ENCODE measurements around the gene RAB15.

Gene RAB15

DNA sequence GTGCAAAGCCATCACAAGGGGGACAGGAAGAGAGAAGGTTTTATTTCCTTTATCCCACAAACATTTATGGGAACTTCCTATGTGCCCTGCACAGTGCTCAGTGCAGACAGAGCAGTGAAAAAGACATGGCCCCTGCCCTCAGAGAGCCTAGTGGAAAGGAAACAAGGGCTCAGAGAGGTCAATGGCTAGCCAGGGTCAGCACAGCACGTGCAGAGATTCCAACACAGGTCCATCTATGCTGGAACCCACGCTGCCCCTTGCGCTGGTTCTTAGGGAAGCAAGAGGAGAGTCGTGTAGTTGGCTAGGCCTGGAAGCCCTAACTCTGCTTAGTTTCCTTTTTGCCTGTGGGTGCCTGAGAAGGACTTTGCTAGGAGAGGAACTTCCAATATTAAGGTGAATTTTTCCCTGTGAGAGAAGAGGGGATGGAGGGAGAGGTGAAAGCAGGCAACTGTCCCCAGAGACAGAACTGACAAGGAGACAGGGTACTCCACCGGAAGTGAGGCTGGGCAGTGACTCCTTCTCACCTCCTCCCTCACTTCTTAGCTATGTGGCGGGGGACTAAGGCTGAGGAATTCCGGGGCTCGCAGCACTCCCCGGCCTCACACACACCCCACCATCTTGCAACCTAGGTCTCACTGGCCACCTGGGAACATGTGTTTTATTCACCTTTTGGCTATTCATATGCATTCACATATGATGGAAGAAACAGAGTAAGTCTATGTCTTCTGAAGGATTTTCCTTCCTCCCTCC is 17.5 kb downstream of the RAB15 start:
- DNase-seq, result no peak

DNA sequence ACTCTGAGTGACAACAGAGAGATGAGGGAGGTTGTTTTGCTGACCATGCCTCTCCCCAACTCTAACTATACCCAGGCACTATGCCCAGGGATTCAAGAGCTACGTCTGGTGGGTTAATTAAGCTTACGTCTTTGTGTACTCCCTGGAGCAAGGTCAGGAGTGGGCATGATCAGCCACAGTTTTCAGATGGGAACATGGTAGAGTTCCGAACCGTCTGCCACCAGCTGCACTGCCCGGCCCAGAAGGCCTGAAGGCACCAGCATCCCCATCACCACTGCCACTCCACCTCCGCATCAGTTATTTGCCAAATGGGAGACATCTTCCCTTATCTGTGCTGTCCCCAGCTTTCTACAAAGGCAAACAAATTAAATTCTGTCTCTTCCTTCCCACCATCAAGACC is 18.5 kb downstream of the RAB15 start:
- no peak for DNase-seq

DNA sequence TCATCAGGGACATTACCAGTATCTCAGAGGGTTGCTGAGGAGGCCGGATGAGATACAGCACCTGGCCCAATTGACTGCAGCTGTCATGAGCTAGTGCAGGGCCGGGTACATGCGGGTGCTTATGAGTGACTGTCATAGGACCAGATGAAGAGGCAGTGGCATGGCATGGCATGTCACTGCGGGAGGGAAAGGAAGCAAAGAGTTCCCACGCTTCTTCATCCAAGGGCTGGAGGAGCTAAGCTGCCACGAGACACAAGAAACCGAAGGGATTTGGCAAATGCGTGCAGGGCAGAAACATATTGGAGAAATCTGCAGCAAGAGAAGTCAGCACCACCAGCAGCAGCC is 18.9 kb downstream of the RAB15 start:
- DNase-seq, result no peak

GRCh38 chr14:64952598-64953309 is 19.4 kb downstream of the RAB15 start:
- DNase-seq, result no peak

DNA sequence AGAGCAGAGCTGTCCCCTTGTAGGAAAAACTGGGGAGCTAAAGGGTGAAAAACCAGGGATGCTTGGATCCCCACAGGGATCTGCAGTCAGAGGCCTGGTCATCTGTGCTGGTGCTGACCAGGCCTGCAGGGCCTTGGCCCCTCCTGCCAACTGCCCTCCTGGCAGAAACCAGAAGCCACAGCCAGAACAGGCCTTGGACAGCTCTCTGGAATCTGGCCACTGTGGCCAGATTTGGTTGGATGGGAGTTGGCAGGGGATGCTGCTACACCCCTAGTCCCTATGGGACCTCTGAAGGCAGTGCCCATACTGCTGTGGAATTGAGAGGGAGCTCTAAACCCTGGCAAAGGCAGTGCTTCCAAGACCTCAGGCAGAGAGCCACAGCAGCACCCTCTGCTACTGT is 20.4 kb downstream of the RAB15 start:
- DNase-seq, result no peak

DNA sequence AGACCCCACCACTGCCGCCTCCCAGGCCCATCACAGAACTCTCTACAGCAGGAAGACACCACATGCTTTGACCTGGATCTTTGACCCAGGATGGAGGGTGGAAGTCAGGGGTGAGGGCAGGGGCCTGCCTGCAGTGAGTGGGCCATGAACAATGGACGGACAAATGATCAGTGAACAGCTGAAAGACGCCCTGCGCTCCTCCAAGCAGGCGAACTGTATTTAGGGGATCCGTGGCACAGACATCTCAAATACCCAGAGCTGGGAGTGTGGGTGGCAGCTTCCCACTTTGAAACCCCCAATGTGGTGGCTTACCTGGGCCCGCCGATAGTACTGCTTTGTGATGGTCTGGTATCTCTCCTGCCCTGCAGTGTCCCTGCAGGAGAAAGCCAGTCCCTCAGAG is 20.8 kb downstream of the RAB15 start:
- no peak for DNase-seq

DNA sequence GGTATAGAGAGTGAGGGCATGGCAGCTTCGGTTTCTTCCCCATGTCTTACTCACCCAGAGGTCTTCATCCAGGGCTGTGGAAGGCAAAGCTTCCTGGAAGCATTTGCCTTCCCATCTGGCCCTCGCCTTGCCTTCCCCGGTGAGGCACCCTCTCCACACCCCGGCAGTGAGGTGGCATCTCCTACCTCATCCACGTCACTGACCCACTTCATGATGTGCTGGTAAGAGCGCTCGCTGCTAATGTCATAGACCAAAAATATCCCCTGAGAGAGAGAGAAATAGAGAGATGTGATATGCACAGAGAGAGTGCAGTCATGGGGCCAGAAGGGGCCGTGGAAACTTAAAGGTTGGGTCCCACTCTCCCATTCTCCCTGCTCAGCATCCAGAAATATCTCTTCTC is 21.2 kb downstream of the RAB15 start:
- DNase-seq, result no peak

DNA sequence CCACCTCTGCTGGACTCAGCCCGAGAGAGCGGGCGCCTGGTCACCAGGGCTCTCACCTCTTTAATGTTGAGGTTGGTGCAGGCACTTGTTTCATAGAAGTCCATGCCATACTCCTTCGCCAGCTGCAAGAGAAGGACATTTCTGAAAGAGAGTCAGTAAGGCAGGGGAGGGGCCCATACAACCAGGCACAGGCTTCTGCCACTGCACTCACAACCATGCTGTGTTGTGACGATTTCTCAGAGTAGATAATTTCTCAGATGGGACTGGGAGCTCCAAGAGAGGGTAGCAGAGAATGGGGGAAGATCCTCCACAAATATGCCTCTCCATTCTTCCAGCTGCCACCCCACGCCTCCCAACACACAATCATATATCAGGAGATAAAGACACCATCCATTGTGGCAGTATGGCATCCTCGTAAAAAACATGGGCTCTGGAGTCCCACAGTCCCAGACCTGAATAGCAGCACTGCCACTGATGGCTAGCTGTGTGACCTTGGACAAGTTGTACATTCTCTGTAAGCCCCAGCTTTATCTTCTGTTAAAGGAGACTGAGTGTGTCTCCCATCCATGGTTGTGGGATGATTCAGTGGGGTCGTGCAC is 23.4 kb downstream of the RAB15 start:
- no peak for DNase-seq

- DNase-seq, result no peak
Observed at GRCh38 chr14:64947710-64948611, 24.2 kb downstream of the RAB15 start.

- DNase-seq, result no peak
Observed at GRCh38 chr14:64946310-64947045, 25.7 kb downstream of the RAB15 start.

- no peak for DNase-seq
Observed at GRCh38 chr14:64945431-64946178, 26.5 kb downstream of the RAB15 start.

- no peak for DNase-seq
Observed at GRCh38 chr14:64944861-64945260, 27.3 kb downstream of the RAB15 start.

DNA sequence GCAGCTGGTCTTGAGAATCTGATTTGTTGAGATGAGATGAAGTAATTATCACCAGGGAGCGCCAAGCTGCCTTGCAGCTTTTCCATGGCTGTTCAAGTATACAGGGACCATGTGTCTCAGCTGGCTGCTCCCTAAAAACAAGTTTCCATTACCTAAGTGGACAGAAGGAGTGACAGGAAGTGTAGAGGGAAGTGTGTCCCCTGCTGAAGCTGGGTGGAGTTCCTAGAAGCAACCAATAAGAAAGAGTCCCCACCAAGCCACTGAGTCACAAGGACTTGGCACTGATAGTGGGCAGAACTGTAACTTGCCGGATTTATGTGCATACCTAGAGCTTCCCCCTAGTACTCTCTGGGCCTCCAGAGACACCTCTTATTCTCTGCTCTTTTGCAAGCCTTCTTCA is 28.1 kb downstream of the RAB15 start:
- DNase-seq, result no peak

DNA sequence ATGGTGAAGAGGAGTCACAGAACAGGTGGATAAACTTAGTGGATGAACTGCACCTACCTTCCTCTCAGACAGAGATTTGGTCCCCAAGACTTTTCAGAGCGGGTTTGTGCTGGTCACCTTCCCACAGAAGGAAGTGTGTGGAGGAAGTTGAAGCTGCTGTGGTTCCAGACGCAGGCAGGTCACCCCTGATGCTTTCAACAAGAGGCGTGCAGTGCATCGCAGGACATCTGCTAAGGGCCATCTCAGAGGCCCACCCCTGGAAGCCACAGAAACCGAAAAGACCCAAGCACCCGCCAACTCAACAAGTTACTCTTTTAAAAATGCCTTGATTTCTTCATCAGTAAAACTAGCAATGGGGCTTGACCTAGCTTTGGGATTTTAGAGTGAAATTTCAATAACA is 28.6 kb downstream of the RAB15 start:
- peak; percentile 7 for DNase-seq

DNA sequence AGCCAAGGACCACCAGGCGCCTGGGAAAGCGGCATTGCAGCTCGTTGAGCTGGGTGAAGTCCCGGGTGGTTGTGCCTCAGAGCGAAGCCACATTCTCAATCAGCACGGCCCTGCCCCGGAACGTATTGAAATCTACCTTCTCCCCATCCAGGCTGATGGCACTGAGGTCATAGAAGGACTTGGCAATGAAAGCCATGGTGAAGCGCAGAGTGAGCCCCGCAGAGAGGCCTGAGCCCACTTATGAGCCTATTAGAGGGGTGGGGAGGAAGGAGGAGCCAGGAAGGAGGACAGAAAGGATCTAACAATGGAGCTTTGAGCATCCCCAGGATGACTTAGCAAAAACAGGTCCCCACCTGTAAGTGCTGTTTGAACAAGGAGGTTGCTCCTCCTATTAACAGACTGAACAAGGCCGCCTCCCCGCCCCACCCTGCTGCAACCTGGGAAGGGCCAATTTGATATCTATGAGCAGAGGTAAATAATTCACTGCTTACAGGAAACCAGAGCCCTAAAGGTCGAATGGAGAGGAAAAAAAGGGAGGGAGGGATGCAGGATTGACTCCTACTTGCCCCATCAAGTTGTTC is 29.5 kb downstream of the RAB15 start, which contains the start of gene GPX2:
GPX2 (minus strand) TSS at position 215 of the 581 bp plus-strand sequence; CDS start at position 196, 19 bp downstream.
- no peak for DNase-seq

DNA sequence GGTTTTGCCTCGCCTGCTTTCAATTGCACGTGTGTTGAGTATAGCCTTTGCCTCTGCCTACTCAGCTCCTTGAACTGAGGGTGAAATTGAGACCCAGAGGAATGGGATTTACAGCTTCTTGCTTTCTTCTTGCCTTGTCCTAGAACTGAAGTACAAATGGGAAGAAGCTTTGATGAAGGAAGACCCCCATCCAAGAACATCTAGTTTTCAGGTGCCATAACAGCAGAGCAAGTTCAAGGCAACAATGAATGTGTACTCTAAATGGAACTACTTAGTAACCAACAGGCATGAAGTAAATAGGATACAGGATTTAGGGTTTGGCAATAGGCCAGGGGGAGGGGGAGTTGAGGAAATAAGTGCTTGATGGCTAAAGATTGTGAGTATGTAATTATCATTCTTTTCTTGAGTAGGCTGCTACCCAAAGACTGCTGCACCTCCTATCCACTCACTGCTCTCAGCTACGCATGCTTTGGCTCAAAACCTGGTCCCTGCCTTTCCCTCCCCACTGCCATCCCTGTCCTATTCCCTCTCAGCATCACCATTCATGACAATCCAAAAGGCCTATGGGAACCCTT is 31.7 kb downstream of the RAB15 start:
- DNase-seq, result no peak

DNA sequence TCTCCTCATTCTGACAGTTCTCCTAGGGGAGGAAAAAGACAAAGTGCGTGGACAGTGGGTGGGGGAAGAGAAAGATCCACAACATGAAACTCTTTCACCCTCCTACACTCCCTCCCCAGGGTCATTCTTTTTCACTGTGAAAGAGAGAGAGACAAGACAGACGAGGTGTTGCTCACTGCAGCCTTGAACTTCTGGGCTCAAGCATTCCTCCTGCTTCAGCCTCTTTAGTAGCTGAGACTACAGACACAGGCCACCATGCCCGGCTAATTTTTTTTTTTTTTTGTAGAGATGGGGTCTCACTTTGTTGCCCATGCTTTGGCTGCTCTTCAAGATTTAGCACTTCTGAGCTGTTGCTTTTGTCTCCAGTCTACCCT is 32.3 kb downstream of the RAB15 start:
- DNase-seq, result no peak

GRCh38 chr14:64938972-64939816 is 32.9 kb downstream of the RAB15 start:
- no peak for DNase-seq

DNA sequence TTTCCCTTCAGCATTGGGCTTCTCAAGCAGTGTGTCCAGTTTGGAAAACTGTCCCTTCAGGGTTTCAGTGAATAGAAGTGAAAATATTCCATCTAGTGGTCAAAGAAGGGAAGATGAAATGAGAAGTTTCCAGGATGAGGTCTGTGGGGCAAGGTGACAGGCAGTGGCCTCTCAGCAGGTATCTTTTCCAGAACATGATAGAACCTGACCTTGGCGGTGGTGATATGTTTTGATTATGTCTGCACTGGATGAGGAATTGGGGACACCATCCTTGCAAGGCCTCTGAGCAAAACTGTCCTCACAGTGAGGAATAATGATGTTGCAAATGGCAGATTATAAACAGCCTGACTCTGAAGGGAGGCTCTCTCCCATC is 34.3 kb downstream of the RAB15 start:
- DNase-seq, result no peak
